ENCODE data around the gene ATAD5.

DNA sequence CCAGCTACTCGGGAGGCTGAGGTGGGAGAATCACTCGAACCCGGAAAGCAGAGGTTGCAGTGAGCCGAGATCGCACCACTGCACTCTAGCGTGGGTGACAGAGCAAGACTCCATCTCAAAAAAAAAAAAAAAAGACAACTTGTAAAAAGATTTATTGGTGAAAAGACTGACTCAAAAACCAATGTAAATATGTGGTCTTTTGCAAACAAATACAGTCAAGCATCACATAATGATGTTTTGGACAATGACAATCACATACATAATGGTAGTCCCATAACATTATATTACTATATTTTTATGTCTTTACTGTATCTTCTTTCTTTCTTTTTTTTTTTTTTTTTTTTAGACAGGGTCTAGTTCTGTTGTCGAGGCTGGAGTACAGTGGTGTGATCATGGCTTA is 15.6 kb upstream of the ATAD5 start:
- TF ChIP-seq, protein P1, sequence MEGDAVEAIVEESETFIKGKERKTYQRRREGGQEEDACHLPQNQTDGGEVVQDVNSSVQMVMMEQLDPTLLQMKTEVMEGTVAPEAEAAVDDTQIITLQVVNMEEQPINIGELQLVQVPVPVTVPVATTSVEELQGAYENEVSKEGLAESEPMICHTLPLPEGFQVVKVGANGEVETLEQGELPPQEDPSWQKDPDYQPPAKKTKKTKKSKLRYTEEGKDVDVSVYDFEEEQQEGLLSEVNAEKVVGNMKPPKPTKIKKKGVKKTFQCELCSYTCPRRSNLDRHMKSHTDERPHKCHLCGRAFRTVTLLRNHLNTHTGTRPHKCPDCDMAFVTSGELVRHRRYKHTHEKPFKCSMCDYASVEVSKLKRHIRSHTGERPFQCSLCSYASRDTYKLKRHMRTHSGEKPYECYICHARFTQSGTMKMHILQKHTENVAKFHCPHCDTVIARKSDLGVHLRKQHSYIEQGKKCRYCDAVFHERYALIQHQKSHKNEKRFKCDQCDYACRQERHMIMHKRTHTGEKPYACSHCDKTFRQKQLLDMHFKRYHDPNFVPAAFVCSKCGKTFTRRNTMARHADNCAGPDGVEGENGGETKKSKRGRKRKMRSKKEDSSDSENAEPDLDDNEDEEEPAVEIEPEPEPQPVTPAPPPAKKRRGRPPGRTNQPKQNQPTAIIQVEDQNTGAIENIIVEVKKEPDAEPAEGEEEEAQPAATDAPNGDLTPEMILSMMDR (IDR thresholded peaks at IDR 0.05), result no peak
- no peak for TF ChIP-seq POLR2A (IDR thresholded peaks at IDR 0.05)
